ENCODE measurements around the gene SLC39A11.
"Not testable (repeated sequence)": the region's sequence is repeated elsewhere in the genome, so short reads cannot be mapped to it uniquely, and the experiment has no call there.

DNA sequence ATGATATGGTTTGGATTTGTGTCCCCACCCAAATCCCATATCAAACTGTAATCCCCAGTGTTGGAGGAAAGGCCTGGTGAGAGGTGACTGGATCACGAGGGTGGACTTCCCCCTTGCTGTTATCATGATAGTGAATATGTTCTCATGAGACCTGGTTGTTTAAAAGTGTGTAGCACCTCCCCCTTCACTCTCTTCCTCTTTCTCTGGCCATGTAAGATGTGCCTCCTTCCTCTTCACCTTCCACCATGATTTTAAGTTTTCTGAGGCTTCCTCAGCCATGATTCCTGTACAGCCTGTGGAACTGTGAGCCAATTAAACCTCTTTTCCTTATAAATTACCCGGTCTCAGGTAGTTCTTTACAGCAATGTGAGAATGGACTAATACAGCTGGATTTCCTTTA, 266.4 kb downstream of the SLC39A11 start:
- TF ChIP-seq, protein P1, sequence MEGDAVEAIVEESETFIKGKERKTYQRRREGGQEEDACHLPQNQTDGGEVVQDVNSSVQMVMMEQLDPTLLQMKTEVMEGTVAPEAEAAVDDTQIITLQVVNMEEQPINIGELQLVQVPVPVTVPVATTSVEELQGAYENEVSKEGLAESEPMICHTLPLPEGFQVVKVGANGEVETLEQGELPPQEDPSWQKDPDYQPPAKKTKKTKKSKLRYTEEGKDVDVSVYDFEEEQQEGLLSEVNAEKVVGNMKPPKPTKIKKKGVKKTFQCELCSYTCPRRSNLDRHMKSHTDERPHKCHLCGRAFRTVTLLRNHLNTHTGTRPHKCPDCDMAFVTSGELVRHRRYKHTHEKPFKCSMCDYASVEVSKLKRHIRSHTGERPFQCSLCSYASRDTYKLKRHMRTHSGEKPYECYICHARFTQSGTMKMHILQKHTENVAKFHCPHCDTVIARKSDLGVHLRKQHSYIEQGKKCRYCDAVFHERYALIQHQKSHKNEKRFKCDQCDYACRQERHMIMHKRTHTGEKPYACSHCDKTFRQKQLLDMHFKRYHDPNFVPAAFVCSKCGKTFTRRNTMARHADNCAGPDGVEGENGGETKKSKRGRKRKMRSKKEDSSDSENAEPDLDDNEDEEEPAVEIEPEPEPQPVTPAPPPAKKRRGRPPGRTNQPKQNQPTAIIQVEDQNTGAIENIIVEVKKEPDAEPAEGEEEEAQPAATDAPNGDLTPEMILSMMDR (IDR thresholded peaks at IDR 0.05), result not testable (repeated sequence)
- TF ChIP-seq POLR2A (IDR thresholded peaks at IDR 0.05), result not testable (repeated sequence)

All from esophagus squamous epithelium (tissue), 4 donors.